ENCODE data around the gene FERMT3. TPM values are rescaled to one million over a fixed set of nuclear protein-coding genes. Genes with fewer than 3 reads are reported as not detected.
"Not testable (repeated sequence)": the region's sequence is repeated elsewhere in the genome, so short reads cannot be mapped to it uniquely, and the experiment has no call there.

Gene FERMT3
- total RNA-seq, 1 donor from 2014 or later, result 2.8 TPM

GRCh38 chr11:64244107-64244506 is 37.6 kb downstream of the FERMT3 start:
- no peak for DNase-seq (ENCODE audit: low read depth, low spot score)
- Mint-ChIP-seq H3K27ac (ENCODE audit: unreplicated experiment) (no peak overlapping the region), H3K27me3 (ENCODE audit: low read depth) (peaks cover 5% of the 10 kb centered on the region), H3K4me1 (peaks cover 28% of the 10 kb centered on the region), H3K36me3 (ENCODE audit: low read depth) (no peaks in the 10 kb centered on the region), H3K4me3 (peak overlapping the region; percentile 95), H3K9me3 (no peaks in the 10 kb centered on the region)
- TF ChIP-seq, protein P1, sequence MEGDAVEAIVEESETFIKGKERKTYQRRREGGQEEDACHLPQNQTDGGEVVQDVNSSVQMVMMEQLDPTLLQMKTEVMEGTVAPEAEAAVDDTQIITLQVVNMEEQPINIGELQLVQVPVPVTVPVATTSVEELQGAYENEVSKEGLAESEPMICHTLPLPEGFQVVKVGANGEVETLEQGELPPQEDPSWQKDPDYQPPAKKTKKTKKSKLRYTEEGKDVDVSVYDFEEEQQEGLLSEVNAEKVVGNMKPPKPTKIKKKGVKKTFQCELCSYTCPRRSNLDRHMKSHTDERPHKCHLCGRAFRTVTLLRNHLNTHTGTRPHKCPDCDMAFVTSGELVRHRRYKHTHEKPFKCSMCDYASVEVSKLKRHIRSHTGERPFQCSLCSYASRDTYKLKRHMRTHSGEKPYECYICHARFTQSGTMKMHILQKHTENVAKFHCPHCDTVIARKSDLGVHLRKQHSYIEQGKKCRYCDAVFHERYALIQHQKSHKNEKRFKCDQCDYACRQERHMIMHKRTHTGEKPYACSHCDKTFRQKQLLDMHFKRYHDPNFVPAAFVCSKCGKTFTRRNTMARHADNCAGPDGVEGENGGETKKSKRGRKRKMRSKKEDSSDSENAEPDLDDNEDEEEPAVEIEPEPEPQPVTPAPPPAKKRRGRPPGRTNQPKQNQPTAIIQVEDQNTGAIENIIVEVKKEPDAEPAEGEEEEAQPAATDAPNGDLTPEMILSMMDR (conservative IDR thresholded peaks at IDR 0.05), result no peak

DNA sequence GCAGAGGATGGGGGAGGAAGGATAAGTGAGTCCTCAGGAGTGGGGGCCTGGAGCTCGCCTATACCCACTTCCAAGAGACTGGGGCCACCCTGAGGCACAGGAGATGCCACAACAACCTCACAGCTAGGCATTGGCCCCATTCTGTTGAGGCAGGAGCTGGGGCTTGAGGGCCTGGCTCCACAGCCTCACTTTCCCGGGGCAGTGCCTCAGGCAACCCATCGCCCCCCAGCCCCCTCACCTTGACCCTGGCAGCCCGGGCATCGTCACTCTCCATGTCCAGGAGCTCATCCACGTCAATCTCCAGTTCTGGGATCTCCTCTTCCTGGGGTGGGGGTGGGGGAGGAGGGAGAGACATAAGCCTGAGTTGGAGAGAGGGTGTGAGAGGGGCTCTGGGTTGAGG is 38.4 kb downstream of the FERMT3 start:
- Mint-ChIP-seq H3K36me3 (ENCODE audit: low read depth) (no peaks in the 10 kb centered on the region), H3K27ac (ENCODE audit: unreplicated experiment) (no peak overlapping the region), H3K4me1 (peaks cover 27% of the 10 kb centered on the region)

GRCh38 chr11:64245401-64245796 is 38.9 kb downstream of the FERMT3 start:
- H3K4me3 Mint-ChIP-seq, result peak overlapping the region; percentile 90
- H3K36me3 Mint-ChIP-seq (ENCODE audit: low read depth), result no peaks in the 10 kb centered on the region
- no peak overlapping the region for H3K27ac Mint-ChIP-seq (ENCODE audit: unreplicated experiment)
- no peak for DNase-seq (ENCODE audit: low read depth, low spot score)
- H3K27me3 Mint-ChIP-seq (ENCODE audit: low read depth), result peaks cover 5% of the 10 kb centered on the region
- H3K9me3 Mint-ChIP-seq, result no peaks in the 10 kb centered on the region
- TF ChIP-seq, protein P1 (conservative IDR thresholded peaks at IDR 0.05), result no peak
- peaks cover 24% of the 10 kb centered on the region for H3K4me1 Mint-ChIP-seq

More for the DNA sequence above, 38.4 kb downstream of the FERMT3 start:
- no peak for DNase-seq (ENCODE audit: low read depth, low spot score)
- TF ChIP-seq, protein P1 (conservative IDR thresholded peaks at IDR 0.05), result no peak
- peak overlapping the region; percentile 90 for H3K4me3 Mint-ChIP-seq
- no peaks in the 10 kb centered on the region for H3K9me3 Mint-ChIP-seq
- peaks cover 5% of the 10 kb centered on the region for H3K27me3 Mint-ChIP-seq (ENCODE audit: low read depth)

- Mint-ChIP-seq H3K36me3 (ENCODE audit: low read depth) (no peaks in the 10 kb centered on the region), H3K9me3 (no peaks in the 10 kb centered on the region), H3K27me3 (ENCODE audit: low read depth) (peaks cover 5% of the 10 kb centered on the region), H3K4me1 (peaks cover 20% of the 10 kb centered on the region), H3K27ac (ENCODE audit: unreplicated experiment) (peak overlapping the region; percentile 19), H3K4me3 (peak overlapping the region; percentile 90)
- no peak for DNase-seq (ENCODE audit: low read depth, low spot score)
- TF ChIP-seq, protein P1 (conservative IDR thresholded peaks at IDR 0.05), result no peak
These were observed 39.5 kb downstream of the FERMT3 start for GRCh38 chr11:64245797-64246620.

DNA sequence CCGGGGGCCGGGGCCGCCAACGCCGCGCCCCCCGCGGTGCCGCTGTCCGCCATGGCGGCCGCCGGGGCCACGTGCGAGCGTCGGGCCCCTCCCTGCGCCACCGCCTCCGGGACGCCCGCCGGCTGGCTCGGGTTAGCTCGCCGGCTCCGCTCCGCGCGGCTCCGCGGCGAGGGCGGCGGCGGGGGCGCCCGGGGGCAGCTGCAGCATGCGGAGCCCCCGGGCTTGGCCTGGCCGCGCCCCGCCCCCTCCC is 40.0 kb downstream of the FERMT3 start:
- H3K36me3 Mint-ChIP-seq (ENCODE audit: low read depth); H3K9me3 Mint-ChIP-seq; H3K27ac Mint-ChIP-seq (ENCODE audit: unreplicated experiment); H3K27me3 Mint-ChIP-seq (ENCODE audit: low read depth); DNase-seq (ENCODE audit: low read depth, low spot score): not testable (repeated sequence)
- peaks cover 20% of the 10 kb centered on the region for H3K4me1 Mint-ChIP-seq
- H3K4me3 Mint-ChIP-seq, result peak overlapping the region; percentile 97

DNA sequence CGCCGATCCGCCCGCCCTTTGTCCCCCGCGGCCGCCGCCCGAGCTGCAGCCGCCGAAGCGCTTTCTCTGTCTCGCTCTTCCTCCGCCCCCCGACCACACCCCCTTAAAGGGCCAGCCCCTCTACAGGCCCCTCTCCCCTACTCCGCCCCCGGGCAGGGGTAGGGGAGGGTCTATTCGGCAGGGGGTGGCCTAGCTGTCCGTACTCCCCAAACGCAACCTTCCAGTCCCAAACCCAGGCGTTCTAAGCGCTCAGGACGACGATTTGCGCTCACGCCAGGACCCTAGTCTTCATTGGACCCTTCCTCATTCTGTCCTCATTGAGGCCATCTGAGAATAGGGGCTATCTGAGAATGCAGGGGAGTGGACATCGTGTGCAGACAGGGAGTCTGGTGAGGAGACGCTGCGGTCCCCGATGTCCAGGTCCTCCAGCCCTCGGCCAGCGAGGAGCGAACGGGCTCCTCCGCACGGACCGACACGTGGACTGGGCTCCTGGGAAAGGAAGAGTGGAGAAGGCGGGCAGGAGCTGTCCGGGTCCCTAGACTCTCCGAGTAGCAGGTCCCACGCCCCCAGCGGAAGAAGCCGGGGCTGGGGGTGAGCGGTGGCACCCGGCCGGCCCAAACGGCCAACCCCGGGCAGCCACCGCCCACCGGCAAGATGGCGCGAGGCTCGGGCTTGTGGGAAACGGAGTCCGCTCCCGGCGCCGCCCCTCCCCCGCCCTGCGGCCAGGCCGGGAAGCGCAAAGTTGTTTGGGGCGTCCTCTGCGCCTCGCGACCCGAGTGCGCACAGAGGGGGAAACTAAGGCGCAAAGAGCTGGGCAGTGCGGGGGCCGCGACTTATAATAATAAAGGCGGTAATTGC is 40.6 kb downstream of the FERMT3 start, which contains the start of gene PPP1R14B:
Gene PPP1R14B (minus strand): TSS at position 73 of the 858 bp plus-strand sequence. CDS start 270 bp downstream, outside the sequence.
- peak within 1 kb of the TSS; percentile 96 for H3K27ac Mint-ChIP-seq (ENCODE audit: unreplicated experiment)
- peak within 1 kb of the TSS; percentile 97 for H3K4me3 Mint-ChIP-seq
- peaks cover 3% of the 10 kb centered on the region for H3K27me3 Mint-ChIP-seq (ENCODE audit: low read depth)
- TF ChIP-seq, protein P1 (conservative IDR thresholded peaks at IDR 0.05), result peak; percentile 34
- peak; percentile 86 for DNase-seq (ENCODE audit: low read depth, low spot score)
- no peaks in the 10 kb centered on the region for H3K36me3 Mint-ChIP-seq (ENCODE audit: low read depth)
- no peaks in the 10 kb centered on the region for H3K9me3 Mint-ChIP-seq
- peaks cover 25% of the 10 kb centered on the region for H3K4me1 Mint-ChIP-seq
